IMR-90 (cell line): ENCODE results near the gene PSAP. TPM values are rescaled to one million over a fixed set of nuclear protein-coding genes. Genes with fewer than 3 reads are reported as not detected.

Experiments
- BHLHE40 ChIP-seq: fragments of 150-350 bp; IDR thresholded peaks from 2 replicates; pipeline ENCODE4 v1.6.1; 2016; ENCODE audit warnings: mild to moderate bottlenecking, low read depth, low read length
- MAFK ChIP-seq: IDR thresholded peaks from 2 replicates; pipeline ENCODE4 v1.6.1; 2012; ENCODE audit warnings: low read depth, low read length, improper control_type of control experiment
- MAZ ChIP-seq: IDR thresholded peaks from 2 replicates; pipeline ENCODE4 v1.6.1; 2012; ENCODE audit warnings: low read depth, mild to moderate bottlenecking, low read length, improper control_type of control experiment, moderate library complexity, borderline replicate concordance
- RFX5 ChIP-seq: IDR thresholded peaks from 2 replicates; pipeline ENCODE4 v1.8.0; 2012; ENCODE audit warnings: low read depth, mild to moderate bottlenecking, low read length, moderate library complexity
- SMC3 ChIP-seq: fragments of 150-350 bp; IDR thresholded peaks from 2 replicates; pipeline ENCODE4 v1.6.1; 2016; ENCODE audit warnings: low read depth, mild to moderate bottlenecking, antibody characterized with exemption, low read length, moderate library complexity
- polyA plus RNA-seq, 3 experiments: library from polyadenylated mRNA; depleted of rRNA; stranded (reverse); fragments of >200 nt; gene quantifications; 2 replicates each; pipeline ENCODE4 v1.2.3, GENCODE V29; 2012; ENCODE audit warnings: low replicate concordance in 1 of 3
- total RNA-seq: library from RNA; depleted of rRNA; stranded (reverse); fragments of >200 nt; gene quantifications from 2 replicates; pipeline ENCODE4 v1.2.3, GENCODE V29; 2012
- TF ChIP-seq, protein P1 (sequence below): conservative IDR thresholded peaks from 2 replicates; pipeline ENCODE4 v1.5.1; 2012; ENCODE audit warnings: mild to moderate bottlenecking, low read depth, low read length, improper control_type of control experiment

The PSAP gene
- total and polyA plus RNA-seq, 2 of the 4 experiments (the other 2 are of a cell fraction): 216 to 876 TPM

DNA sequence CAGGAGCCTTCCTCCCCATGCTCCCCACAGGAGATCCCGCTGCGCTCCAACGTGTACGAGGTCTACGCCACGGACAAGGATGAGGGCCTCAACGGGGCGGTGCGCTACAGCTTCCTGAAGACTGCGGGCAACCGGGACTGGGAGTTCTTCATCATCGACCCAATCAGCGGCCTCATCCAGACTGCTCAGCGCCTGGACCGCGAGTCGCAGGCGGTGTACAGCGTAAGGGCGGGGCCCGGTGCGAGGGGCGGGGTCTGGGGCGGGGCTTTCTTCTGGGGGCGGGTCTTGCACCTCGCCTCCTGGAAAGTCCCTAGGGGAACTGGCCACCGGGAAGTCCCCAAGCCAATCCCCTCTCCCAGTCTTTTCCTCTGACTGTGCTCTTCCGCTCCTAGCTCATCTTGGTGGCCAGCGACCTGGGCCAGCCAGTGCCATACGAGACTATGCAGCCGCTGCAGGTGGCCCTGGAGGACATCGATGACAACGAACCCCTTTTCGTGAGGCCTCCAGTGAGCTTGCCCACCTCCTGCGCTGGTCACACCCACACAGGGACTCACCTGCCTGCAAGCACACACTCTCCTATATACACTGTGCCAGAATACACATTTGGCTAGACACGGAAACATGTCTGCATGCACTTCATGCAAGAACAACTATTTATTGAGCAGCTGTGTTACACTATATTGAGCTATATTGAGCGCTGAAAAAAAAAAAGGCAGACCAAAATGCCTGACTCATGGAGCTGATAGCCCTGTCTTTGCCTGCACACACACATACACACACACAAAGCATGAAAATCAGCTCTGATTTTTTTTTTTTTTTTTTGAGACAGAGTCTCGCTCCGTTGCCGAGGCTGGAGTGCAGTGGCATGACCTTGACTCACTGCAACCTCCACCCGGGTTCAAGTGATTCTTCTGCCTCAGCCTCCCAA is 45.0 kb downstream of the PSAP start (continued):
- TF ChIP-seq, protein P1, sequence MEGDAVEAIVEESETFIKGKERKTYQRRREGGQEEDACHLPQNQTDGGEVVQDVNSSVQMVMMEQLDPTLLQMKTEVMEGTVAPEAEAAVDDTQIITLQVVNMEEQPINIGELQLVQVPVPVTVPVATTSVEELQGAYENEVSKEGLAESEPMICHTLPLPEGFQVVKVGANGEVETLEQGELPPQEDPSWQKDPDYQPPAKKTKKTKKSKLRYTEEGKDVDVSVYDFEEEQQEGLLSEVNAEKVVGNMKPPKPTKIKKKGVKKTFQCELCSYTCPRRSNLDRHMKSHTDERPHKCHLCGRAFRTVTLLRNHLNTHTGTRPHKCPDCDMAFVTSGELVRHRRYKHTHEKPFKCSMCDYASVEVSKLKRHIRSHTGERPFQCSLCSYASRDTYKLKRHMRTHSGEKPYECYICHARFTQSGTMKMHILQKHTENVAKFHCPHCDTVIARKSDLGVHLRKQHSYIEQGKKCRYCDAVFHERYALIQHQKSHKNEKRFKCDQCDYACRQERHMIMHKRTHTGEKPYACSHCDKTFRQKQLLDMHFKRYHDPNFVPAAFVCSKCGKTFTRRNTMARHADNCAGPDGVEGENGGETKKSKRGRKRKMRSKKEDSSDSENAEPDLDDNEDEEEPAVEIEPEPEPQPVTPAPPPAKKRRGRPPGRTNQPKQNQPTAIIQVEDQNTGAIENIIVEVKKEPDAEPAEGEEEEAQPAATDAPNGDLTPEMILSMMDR: no peak
- TF ChIP-seq SMC3 (no peak), BHLHE40 (no peak), MAZ (no peak), MAFK (no peak), RFX5 (no peak)
